Gastroesophageal sphincter (tissue), 3 donors: Measurements from ENCODE around the gene MCF2L2.

Experiments used
- EP300 ChIP-seq: sonication (generic); formaldehyde crosslinking; IDR thresholded peaks from one replicate; pipeline ENCODE4 v1.6.1; 2017; ENCODE audit warnings: antibody characterized with exemption, mild to moderate bottlenecking
- POLR2AphosphoS5 ChIP-seq: sonication (generic); formaldehyde crosslinking; IDR thresholded peaks from one replicate; pipeline ENCODE4 v1.6.1; 2017; ENCODE audit warnings: antibody characterized with exemption
- TF ChIP-seq, protein P1 (sequence below), 4 experiments: fragments of 200-600 bp in 2 of 4; fragments of 450-650 bp in 2 of 4; sonication (generic) in 1 of 4; IDR thresholded peaks; one replicate each; pipeline ENCODE4 v1.5.1; 2017 to 2019; ENCODE audit warnings: antibody characterized with exemption in 4 of 4, mild to moderate bottlenecking in 2 of 4, moderate library complexity in 2 of 4

DNA sequence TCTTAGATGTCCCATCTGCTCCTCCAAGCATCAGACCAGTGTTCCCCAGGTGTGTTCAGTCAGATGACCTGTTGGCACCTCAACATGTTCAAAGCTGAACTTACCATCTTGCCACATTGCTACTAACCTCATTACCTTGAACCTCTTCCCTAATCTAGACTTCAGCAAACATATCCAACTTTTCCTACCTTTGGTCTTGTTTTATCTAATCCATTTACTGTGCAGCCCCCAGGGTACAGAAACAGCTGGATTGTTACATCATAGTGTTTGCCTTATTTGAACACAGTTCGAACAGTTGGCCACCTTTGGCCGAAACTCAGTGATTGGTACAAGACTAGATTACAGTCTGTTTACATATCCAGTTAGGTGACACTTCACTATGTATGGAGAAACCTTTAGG lies 36.1 kb upstream of the MCF2L2 start:
- TF ChIP-seq, protein P1, sequence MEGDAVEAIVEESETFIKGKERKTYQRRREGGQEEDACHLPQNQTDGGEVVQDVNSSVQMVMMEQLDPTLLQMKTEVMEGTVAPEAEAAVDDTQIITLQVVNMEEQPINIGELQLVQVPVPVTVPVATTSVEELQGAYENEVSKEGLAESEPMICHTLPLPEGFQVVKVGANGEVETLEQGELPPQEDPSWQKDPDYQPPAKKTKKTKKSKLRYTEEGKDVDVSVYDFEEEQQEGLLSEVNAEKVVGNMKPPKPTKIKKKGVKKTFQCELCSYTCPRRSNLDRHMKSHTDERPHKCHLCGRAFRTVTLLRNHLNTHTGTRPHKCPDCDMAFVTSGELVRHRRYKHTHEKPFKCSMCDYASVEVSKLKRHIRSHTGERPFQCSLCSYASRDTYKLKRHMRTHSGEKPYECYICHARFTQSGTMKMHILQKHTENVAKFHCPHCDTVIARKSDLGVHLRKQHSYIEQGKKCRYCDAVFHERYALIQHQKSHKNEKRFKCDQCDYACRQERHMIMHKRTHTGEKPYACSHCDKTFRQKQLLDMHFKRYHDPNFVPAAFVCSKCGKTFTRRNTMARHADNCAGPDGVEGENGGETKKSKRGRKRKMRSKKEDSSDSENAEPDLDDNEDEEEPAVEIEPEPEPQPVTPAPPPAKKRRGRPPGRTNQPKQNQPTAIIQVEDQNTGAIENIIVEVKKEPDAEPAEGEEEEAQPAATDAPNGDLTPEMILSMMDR (IDR thresholded peaks at IDR 0.05): no peak
- TF ChIP-seq EP300: no peak
- TF ChIP-seq POLR2AphosphoS5: no peak
